Esophagus squamous epithelium (tissue), 4 donors: ENCODE results near the gene KIF14.

Experiments
- CTCF ChIP-seq, 6 experiments: fragments of 450-650 bp in 4 of 6; fragments of 200-600 bp in 2 of 6; sonication (generic) in 2 of 6; IDR thresholded peaks; one replicate each; pipeline ENCODE4 v1.5.1; 2016 to 2019; ENCODE audit warnings: antibody characterized with exemption in 6 of 6, mild to moderate bottlenecking in 4 of 6, moderate library complexity in 4 of 6
- POLR2A ChIP-seq, 4 donors: fragments of 450-650 bp; IDR thresholded peaks; one replicate each; pipeline ENCODE4 v1.6.1; 2017; ENCODE audit warnings: antibody characterized with exemption in 4 of 4, mild to moderate bottlenecking in 4 of 4, moderate library complexity in 3 of 4

- no peak for TF ChIP-seq CTCF (IDR thresholded peaks at IDR 0.05)
- no peak for TF ChIP-seq POLR2A (IDR thresholded peaks at IDR 0.05)
These were observed 16.1 kb upstream of the KIF14 start for GRCh38 chr1:200636681-200637080.
